ENCODE results near the gene MUC20.
"Not testable (repeated sequence)": the region's sequence is repeated elsewhere in the genome, so short reads cannot be mapped to it uniquely, and the experiment has no call there.

- not testable (repeated sequence) for TF ChIP-seq CTCF (conservative IDR thresholded peaks at IDR 0.05; ENCODE audit: low read depth in 2 of 2); EZH2phosphoT487 (IDR thresholded peaks at IDR 0.05; ENCODE audit: unreplicated experiment); REST (IDR thresholded peaks at IDR 0.05; ENCODE audit: unreplicated experiment); POLR2AphosphoS5 (IDR thresholded peaks at IDR 0.05; ENCODE audit: low read depth); EZH2 (IDR thresholded peaks at IDR 0.05; ENCODE audit: low read depth, unreplicated experiment)
Observed at GRCh38 chr3:195770841-195771645, 50.3 kb downstream of the MUC20 start.
